ENCODE measurements around the gene SPRED1.

The SPRED1 gene

DNA sequence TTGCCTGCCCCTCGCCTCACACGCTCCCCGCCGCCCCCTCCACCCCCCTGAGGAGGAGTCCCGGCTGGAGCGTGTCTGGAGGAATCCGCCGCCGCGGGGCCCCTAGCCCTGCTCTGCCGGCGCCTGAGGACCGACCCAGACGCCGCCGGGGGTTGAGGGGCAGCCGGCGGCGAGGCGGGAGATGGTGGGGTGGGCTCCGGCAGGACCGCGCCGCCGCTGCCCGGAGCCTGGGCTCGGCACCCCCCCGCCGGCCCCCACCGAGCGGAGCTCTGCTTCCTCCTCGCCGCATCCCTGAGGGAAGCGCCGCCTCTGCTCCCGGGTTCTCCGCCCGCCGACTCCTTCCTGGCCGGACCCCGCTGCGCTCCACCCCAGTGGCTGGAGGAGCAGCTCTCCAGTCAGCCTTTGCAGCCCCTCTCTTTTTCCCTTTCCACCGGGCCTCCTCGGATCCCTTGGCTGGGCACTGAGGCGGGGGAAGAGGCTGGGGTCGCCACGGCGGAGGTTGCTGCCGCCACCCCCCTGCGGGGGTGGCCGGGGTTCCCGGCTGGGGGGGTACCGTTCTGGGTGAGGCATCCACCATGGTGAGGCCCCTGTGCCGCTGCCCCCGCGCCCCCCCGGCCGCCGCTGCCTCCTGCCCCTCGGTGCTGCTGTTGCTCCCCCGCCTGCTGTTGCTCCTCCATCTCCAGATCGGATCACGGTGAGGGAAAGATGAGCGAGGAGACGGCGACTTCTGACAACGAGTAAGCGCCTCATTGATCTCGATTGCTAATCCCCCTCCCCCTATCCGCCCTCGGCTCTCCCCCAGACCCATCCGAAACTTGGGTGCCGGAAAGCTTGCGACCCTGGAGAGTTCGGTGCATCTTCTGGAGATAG is at the start of gene SPRED1:
SPRED1 (plus strand) TSS at position 356 of the 870 bp plus-strand sequence; CDS start at position 706, 350 bp downstream.
- DNase-seq (ENCODE audit: low spot score) = peak; percentile 62

DNA sequence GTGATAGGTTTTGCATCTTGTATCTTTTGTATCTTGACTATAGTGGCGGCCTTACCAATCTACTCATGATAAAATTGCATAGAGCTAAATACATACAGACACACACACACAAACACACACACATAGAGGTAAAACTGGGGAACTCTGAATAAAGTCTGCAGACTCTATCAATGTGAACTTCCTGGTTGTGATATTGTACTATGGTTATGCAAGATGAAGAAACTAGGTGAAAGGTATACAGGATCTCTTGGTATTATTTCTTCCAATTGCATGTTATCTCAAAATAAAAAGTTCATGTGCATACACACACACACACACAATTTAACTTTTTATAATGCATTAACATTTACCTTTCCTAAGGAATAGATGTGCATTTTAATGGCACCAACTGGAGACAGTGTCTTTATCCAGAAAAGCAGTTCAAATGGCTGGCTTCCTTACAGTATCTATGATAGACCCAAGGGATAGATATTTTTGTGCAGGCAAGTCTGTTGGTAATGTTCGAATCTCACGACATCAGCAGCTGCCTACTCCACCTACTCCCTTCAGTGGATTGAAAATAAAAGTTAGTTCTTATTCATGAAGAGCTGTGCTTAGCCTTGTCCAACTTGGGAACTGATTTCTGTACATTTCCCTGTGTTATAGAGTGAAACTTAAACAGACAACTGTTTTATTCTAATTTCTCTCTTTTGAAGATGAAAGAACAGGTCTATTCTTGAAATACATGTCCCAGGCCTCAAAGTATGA is 46.9 kb upstream of the SPRED1 start:
- no peak for DNase-seq (ENCODE audit: low spot score)

DNA sequence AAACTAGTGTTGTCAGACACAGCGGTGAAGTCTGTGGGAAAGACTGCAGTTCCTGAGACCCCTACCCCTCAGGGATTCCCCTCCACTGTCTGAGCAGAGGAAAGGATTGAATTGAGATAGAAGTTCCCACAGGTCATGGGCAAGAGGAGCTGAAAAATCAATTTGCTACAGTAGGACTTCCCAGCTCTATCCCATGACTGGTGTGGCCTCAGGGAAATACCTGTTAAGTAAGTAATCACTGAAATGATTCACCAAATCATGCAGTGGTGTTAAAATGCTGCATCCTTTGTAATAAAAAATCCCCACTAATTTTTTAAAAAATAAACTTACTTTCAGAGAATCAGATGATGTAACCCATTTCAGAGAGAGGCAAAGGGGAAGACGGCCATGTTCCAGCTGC is 45.0 kb upstream of the SPRED1 start:
- DNase-seq (ENCODE audit: low spot score) = no peak

DNA sequence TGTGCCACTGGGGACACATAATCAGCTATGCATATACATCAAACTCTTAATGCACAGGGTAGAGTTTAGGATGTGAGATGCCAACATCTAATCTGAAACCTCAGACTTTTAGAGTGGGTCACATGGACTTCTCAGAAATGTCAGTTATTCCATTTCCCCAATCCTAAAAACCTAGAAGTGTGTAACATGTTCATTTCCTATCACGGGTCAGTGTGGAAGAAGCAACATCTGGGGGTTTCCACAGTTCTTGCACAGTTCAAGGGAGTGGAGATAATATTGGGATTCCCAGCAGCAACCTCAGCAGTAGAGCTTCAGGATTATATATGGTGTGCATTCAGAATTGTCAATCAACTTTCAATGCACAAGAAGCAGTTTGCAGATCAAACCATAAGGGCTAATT is 44.4 kb upstream of the SPRED1 start:
- DNase-seq (ENCODE audit: low spot score) = no peak

DNA sequence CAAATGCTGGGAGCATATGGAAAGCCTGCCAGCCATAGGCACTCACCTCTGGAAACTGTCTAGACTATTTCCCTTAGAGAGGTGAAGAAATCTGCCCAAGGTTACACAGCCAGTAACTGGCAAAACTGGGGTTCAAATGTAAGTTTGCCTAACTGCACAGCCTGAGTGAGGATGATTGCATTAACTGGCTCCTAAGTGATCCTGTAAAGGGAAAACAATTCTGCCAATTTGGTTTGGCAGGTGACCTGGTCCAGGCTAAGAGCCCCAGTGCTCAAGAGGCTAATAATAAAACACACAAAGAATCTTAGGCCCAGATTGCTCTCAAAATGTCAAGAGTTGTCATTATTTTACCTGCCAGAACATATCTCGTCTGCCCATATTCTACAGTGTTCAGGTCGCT is 43.9 kb upstream of the SPRED1 start:
- no peak for DNase-seq (ENCODE audit: low spot score)

DNA sequence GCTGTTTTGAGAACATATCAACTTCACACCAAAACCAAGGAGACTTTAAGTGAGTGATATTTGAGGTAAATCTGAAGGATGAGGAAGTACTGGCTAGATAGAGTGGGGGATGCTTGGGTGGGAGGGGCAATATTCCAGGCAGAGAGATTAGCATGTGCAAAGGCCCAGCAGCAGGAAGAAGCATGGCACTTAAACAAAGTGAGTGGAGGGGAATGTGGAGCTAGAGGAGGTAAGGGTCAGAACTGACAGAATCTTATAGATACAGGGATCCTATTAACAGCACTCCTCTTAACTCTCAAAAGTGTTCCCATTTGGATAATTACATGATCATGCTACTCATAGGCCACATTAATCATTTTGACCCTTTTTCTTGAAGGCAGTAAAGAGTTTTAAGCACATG is 41.4 kb upstream of the SPRED1 start:
- no peak for DNase-seq (ENCODE audit: low spot score)

DNA sequence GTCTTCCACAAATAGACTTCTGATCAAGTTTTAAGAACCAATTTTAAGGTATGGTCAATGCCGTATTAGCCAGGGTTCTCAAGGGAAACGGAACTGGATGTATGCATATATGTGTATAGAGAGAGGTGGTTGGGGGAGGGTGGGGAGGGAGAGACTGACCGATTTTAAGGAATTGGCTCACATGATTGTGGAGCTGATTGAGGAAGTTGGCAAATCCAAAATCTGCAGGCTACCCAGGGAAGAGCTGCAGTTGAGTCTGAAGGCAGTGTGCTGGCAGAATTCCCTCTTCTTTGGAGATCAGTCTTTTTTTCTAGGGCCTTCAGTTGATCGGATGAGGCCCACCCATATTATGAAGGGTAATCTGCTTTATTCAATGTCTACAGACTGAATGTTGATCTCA is 40.8 kb upstream of the SPRED1 start:
- no peak for DNase-seq (ENCODE audit: low spot score)

DNA sequence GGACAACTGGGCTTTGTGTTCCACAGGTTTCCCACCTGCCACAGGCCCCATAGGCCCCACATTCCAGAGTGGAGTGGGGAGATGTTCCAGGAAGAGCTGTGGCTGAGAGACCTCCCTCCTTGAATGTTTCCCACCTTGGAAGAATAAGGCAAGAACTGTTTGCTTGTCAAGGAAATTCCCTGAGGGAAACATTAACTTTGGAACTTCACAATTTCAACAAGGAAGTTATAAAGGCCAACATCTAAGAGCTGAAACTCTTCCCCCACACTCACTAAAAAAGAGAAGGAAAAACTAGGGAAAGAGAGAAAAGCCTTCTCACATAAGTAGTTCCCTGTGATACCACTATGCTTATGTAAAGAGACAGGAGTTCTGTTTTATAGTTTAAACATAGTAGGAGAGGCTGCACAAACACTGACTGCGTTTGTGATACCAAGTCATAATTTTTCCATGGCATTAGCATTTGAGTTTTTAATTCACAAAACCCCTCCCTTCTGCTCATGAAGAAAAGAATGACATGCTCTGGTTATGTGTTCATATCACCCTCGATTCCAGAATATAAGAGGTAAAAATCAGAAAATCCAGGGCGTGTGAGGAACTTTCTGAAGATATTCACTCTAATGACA is 39.8 kb upstream of the SPRED1 start:
- no peak for DNase-seq (ENCODE audit: low spot score)

DNA sequence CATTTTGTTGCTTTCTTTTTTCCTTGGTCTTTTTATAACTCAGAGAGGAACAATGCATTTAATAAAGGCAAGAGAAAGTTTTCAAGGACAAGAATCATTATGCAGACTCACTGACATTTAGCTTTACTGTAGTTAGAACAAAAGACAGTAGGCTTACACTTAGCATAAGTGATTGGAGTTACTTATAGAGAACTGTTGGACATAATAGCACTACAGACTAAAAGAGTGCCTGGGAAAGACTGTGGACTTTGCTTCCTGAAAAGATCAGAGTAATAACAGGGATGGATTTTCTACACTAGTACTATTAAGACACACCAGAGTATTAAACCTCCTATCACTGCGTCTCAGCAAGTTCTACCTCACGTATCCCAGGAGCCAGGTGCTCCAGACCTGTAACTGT is 39.3 kb upstream of the SPRED1 start:
- DNase-seq (ENCODE audit: low spot score) = no peak

DNA sequence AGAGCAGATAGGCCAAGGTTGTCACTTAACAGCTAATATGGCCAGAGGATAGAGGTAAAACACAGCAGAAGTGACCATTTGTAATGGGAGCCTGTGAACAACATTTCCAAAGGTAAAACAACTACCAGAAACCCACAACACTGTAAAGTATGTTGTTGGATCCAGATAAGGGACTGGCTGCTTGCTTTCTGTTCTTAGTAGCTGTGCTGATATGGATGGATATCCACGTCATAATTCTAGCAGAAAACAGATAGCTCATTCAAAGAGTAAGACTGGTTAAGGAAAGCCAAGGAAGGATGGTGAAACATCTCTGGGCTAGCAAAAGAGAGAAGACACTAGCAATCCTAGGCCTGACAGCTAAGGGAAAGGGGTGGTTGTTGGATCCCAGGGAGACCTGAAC is 36.9 kb upstream of the SPRED1 start:
- DNase-seq (ENCODE audit: low spot score) = no peak

DNA sequence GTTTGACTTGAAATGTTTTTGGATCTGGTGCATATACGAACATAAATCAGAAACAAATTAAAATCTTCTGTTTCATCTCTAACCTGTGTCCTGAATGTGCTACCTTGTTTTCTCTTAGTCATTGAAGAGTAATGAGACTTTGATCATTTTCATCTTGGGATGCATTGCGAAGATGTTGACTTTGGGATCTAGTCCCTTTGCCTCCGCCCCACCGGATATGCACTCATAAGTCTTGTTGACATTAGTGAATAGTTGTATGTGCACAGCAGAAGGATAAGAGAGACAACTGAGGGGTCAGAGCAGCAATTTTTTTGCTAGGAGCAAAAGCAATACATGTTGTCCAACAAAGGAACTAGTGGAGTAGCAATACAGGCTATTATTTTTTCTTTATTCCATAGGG is 35.9 kb upstream of the SPRED1 start:
- no peak for DNase-seq (ENCODE audit: low spot score)

DNA sequence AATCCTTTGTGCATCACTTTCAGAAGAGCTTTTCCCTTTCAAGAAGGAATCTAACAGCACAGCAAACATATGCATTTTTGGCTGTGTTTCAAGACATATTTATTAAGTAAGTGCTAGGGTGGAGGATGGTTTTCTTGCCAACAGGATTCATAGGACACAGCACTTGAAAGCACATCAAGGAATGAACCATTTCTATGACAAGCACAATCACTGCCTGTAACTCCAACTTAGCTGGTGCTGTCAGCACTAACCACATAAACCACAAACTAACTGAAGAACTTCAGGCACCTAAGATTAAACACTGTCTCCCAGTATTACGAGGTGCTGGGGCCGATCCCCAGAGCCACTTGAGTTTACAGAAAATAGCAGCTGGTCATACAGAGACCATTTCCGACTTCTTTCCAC is 35.4 kb upstream of the SPRED1 start:
- no peak for DNase-seq (ENCODE audit: low spot score)

DNA sequence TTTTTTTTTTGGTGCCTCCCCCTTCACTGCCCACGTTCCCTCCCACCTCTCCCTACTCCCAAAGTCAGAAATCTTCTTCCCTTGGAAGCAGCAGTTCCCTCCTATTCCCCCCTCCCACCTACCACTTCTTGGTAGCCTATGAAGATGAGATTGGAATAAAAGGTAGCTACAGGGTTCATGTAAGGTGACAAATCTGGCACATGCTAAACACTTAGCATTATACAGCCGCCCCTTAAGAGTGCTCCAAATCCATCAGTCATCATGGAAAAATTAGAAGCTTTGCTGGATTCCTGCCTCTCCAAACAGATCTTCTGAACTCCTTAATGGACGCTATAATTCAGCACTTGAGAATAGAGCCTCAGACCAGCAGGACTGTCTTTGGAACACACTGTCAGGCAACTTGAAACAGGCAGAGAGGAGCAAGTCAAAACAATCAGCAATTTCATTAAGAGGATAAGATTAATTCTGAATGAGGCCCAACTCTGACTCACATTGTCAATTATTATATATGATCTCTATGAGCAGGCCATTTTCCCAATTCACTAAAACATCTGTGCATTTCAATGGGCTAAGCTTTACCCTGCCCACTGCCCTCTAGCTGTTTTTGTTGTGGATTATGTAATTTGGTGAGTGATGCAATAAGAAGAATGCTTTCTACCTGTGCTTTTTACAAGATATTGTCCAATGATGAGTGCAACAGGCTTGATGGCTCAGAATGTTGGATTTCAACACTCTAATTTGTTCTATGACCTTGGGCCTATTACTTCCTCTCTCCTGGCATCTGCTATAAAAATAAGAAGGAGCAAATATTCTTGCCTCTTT is 34.6 kb upstream of the SPRED1 start:
- no peak for DNase-seq (ENCODE audit: low spot score)

DNA sequence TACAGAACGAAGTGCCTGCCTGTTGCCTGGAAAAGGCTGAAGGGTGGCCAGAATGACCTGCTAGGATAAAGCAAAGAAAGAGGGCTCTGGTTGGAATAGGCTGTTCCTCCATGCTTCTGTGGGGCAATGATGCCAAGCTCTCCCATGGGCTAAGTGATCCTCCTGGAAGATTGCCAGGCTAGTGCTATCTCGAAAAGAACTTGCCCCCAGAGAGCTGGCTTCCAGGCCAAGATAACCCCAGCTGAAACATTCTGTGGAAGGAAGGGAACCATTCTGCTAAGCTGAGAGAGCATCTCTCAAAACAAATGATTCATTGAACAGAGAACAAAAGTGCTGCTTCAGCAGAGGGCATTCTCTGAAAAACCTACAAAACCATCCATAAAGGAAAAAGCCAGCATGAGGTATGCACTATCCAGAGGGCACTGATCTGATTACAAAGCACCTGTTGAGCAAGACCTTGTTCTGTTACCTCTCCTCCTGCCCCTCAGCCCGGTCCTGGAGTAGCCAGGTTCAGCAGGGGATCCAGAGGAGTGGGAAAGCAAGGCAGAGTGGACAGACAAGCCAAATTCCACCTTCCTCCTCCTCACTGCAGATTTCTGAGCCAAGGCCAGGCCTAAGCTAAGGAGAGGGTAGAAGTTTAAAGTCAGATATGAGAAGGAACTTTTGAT is 31.9 kb upstream of the SPRED1 start:
- DNase-seq (ENCODE audit: low spot score) = no peak

DNA sequence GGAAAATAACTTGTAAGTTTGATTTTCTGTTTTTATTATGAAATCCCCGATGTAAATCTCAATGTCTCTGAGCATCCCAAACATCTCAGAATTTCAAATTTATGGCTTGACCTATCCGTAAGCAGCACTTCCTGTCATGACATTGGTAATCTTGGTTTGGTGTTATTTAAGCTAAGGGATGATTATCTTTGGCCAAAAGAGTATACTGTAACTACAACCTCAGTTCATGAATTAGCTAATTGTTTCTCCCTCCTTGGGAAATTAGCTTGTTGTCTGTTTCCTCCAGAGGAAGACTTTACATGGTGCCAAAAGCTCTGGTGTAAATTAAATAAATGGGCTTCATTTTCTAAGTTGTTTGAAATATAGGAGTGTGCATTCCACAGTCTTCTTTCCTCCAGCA is 28.1 kb upstream of the SPRED1 start:
- no peak for DNase-seq (ENCODE audit: low spot score)

DNA sequence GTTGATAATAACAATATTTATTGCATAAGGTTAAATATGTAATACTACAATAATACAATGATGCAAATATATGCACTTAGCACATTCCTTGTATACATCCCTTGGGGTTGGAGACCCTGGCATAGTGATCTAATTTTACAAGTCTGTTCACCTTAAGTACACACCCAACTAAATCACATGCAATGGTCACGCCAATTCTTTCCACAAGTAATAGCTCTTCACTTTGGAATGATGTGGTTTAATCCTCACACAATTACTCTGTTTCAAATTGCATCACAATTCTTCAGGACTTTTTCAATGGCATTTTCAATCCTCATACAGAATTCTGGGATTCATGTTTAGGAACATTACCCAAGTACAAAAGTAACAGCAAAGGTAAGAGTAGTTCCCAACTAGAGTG is 27.3 kb upstream of the SPRED1 start:
- no peak for DNase-seq (ENCODE audit: low spot score)

DNA sequence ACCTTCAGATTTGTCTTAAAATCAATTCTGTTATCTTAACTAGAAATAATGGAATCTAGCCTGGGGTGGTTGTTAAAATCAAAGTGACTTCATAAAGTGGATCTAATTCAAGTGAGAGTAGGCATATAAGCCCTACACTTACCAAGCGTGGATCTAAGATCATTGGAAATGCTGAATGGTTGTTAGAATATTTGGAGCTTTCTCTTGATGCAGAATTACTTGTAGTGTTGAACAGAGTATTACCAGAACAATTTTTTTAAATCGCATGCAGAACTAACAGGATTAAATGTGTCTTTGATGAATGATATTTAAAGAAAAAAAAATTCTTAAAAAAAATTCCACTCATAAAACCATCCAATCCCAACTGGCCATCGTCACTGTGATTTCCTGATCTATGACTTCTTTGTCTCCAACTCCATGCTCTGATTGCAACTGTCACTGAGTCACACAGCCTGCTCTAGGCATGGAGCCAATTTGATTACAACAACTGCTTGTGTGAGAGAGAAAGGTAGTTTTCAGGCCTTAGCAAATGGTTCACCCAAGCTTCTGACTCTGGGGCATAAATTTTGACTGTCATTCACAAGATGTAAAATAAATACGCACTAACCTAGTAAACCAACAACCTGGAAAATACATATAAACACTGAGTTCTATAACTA is 25.9 kb upstream of the SPRED1 start:
- peak; percentile 47 for DNase-seq (ENCODE audit: low spot score)

DNA sequence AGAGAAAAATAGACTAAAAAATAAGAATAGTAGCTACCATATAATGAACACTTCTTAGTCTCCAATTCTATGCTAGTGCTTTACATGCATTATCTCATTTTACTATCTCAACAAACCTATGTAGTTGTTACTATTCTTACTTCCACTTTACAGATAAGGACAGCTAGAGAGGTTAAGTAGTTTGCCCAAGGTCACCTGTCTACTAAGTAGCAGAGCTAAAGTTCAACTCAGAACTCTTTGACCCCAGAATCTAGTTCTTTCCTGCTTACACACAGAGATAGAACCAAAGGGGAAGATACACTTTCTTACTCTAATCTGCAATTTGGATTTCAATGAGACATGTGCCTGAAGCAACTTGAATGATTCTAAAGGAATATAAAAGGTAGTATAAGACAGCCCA is 24.7 kb upstream of the SPRED1 start:
- DNase-seq (ENCODE audit: low spot score) = no peak

DNA sequence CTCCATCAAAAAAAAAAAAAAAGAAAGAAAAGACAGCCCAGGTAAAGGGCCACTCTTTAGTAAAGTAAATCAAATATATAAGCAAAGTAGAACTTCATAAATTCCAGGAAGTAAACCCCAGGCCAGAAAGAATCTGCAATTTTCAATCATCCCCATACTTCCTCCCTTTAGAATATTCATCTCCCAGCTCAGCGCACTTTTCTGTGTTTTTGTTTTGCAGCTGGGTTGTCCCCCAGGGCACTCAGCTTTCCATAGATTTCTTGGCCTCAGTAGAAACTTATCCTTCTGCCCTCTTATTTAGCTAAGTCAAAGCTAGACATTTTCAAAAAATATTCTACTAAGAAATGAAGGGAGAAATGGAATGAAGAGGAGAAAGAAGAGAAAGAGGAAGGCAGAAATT is 24.0 kb upstream of the SPRED1 start:
- DNase-seq (ENCODE audit: low spot score) = no peak

DNA sequence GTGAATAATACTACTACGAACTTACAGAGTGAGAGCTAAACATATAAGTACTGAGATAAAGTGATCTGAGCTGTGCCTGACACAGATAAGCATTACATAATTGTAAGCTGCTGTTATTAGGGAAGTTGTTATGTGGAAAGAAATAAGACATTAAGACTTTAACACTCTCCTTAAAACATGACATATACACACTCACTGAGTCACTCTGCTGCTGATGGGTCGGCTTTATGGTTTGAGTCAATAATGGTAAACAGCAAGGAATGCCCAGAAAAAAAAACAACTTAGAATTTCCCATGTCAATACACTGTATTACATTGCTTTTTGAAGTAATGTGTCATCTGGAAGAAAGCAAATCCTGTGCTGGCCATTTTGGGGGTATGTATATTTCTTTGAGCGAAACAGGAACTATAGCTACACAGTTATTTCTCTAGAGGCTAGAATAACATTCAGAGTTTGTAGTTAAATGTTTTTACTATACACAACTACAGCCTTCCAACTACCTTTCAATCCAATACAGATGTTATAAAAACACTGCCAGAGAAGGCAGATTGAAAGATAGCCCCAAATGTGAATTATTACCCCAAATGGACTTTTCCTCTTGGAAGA is 22.8 kb upstream of the SPRED1 start:
- DNase-seq (ENCODE audit: low spot score) = no peak

DNA sequence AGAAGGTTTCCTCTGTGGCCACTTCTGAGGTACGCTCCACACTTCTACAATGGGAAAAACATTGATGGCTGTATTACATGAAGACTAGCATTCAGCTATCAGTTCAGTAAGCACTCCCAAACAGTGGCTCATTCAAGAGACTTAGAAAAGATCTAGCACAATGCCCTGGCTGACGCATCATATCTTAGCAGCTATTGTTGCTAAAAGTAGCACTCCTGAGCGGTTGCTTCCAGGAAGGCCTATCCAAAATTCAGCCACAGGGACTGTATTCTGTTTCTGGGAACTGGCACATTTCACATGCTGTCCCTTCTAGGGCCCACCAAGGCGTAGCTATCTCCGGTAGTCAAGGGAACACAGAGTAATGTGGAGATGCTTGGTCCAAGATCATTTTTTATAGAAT is 21.2 kb upstream of the SPRED1 start:
- no peak for DNase-seq (ENCODE audit: low spot score)

All from AG08395 (cell line).